CD8-positive, alpha-beta memory T cell (primary cell): Measurements from ENCODE around the gene LEMD3. TPM values are rescaled to one million over a fixed set of nuclear protein-coding genes. Genes with fewer than 3 reads are reported as not detected.
A peak's percentile ranks its signal among the peaks of the same experiment; 100 is the strongest.
"Not testable (repeated sequence)": the region's sequence is repeated elsewhere in the genome, so short reads cannot be mapped to it uniquely, and the experiment has no call there.

Experiments used
- CTCF ChIA-PET: fragments of 350-600 bp; sonication (Branson Sonifier 250); formaldehyde crosslinking; loops from one replicate; lab custom pipeline; 2021; ENCODE audit warnings: antibody characterized with exemption; lab: Charles Lee
- POLR2A ChIA-PET: fragments of 350-600 bp; sonication (Branson Sonifier 250); formaldehyde crosslinking; loops from one replicate; lab custom pipeline; 2021; ENCODE audit warnings: antibody characterized with exemption; lab: Charles Lee
- DNase-seq, 5 donors: peaks; one replicate each; pipeline versions ENCODE4 v3.0.0 to v3.0.0-alpha.2; 2020 to 2022; ENCODE audit warnings: mixed read lengths in 1 of 5
- H3K27ac ChIP-seq: one replicate; pipeline ENCODE4 v1.7.0; 2013; ENCODE audit warnings: low read depth, mild to moderate bottlenecking, low read length, moderate library complexity
- H3K27me3 ChIP-seq: 2 replicates; pipeline ENCODE4 v1.7.0; 2013; ENCODE audit warnings: low read length, mild to moderate bottlenecking; ENCODE audit not compliant: insufficient read depth, poor library complexity, severe bottlenecking
- H3K36me3 ChIP-seq: 2 replicates; pipeline ENCODE4 v1.7.0; 2013; ENCODE audit warnings: mild to moderate bottlenecking, low read length, moderate library complexity; ENCODE audit not compliant: insufficient read depth
- H3K4me1 ChIP-seq: 2 replicates; pipeline ENCODE4 v1.7.0; 2013; ENCODE audit warnings: mild to moderate bottlenecking, low read length, moderate library complexity; ENCODE audit not compliant: insufficient read depth
- H3K4me3 ChIP-seq: 2 replicates; pipeline ENCODE4 v1.7.0; 2013; ENCODE audit warnings: mild to moderate bottlenecking, low read length
- H3K9me3 ChIP-seq: 2 replicates; pipeline ENCODE4 v1.7.0; 2013; ENCODE audit warnings: mild to moderate bottlenecking, low read length
- H3K27ac Mint-ChIP-seq, 8 donors: one replicate each; pipeline ENCODE4 v1.8.0; 2020 to 2021; ENCODE audit warnings: mixed read lengths in 8 of 8, mild to moderate bottlenecking in 6 of 8, inconsistent platforms in 3 of 8, moderate library complexity in 3 of 8
- H3K27me3 Mint-ChIP-seq, 2 donors: one replicate each; pipeline ENCODE4 v1.8.0; 2020 to 2021; ENCODE audit warnings: mixed read lengths in 2 of 2, mild to moderate bottlenecking in 1 of 2, moderate library complexity in 1 of 2
- H3K36me3 Mint-ChIP-seq, 3 donors: one replicate each; pipeline ENCODE4 v1.8.0; 2020 to 2021; ENCODE audit warnings: mixed read lengths in 3 of 3, inconsistent platforms in 1 of 3, mild to moderate bottlenecking in 1 of 3
- H3K4me1 Mint-ChIP-seq, 3 donors: one replicate each; pipeline ENCODE4 v1.8.0; 2020 to 2021; ENCODE audit warnings: mixed read lengths in 3 of 3, inconsistent platforms in 1 of 3, mild to moderate bottlenecking in 1 of 3
- H3K4me3 Mint-ChIP-seq, 7 donors: one replicate each; pipeline ENCODE4 v1.8.0; 2020 to 2021; ENCODE audit warnings: mixed read lengths in 7 of 7, mild to moderate bottlenecking in 6 of 7, moderate library complexity in 4 of 7, inconsistent platforms in 2 of 7
- H3K9me3 Mint-ChIP-seq, 5 donors: one replicate each; pipeline ENCODE4 v1.8.0; 2020 to 2022; ENCODE audit warnings: mixed read lengths in 5 of 5, mild to moderate bottlenecking in 3 of 5, moderate library complexity in 2 of 5, inconsistent platforms in 1 of 5
- polyA plus RNA-seq: library from polyadenylated mRNA; unstranded; fragments of 300-500 nt; fragmentation: Illumina TruSeq; gene quantifications from one replicate; pipeline ENCODE4 v1.2.3, GENCODE V29; 2021
- total RNA-seq, 2 experiments: library from RNA; stranded (reverse); gene quantifications; one replicate each; pipeline ENCODE4 v1.2.3, GENCODE V29; 2021

LEMD3 gene
- total and polyA plus RNA-seq, 3 experiments from 2014 or later: 26.4 to 28.0 (median 26.8) TPM

DNA sequence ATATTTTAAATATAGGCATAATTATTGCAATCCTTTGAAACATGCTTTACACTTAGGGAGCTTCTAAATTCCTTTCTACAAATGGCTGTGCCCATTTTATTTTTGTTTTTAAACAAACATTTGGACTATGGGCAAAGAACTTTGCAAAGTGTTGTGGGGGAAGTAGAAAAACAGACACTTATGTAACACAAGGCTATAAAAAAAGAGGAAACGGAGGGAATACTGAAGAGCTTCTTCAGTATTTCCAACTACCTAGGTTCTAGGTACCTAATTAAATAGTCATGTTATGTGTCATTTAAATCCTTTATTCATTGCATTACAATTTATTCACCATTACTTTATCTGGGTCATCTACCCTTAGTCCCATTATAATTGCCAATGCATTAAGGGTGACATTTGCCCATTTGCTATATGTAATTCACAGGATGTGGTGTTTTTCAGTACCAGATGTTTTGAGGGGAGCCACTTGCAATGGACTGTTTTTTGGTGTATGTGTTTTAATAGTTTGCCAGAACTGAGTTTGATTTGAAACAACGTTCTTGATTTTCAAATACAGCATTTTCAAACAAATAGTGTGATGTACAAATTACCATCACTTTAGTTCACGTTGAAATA lies 107.6 kb downstream of the LEMD3 start:
- Mint-ChIP-seq H3K27me3 (peaks cover 33 to 73% of the 10 kb centered on the region in 2 donors), H3K9me3 (peaks cover 0 to 3% (median 0%) of the 10 kb centered on the region in 5 donors), H3K4me3 (no peak overlapping the region), H3K36me3 (no peaks in the 10 kb centered on the region), H3K4me1 (peaks cover 5 to 14% (median 9%) of the 10 kb centered on the region in 3 donors), H3K27ac (no peak overlapping the region)
- H3K4me3 ChIP-seq: no peak overlapping the region
- H3K36me3 ChIP-seq: no peaks in the 10 kb centered on the region
- POLR2A ChIA-PET: no interaction called here
- no peaks in the 10 kb centered on the region for H3K4me1 ChIP-seq
- CTCF ChIA-PET: no interaction called here
- peaks cover 13% of the 10 kb centered on the region for H3K27me3 ChIP-seq
- no peaks in the 10 kb centered on the region for H3K9me3 ChIP-seq
- H3K27ac ChIP-seq: no peak overlapping the region
- DNase-seq: no peak

GRCh38 chr12:65277994-65278575 lies 108.7 kb downstream of the LEMD3 start:
- no peak for DNase-seq
- Histone ChIP-seq H3K36me3 (no peaks in the 10 kb centered on the region), H3K4me1 (no peaks in the 10 kb centered on the region), H3K9me3 (no peaks in the 10 kb centered on the region), H3K27ac (no peak overlapping the region), H3K27me3 (peaks cover 13% of the 10 kb centered on the region), H3K4me3 (no peak overlapping the region)
- Mint-ChIP-seq H3K27ac (no peak overlapping the region), H3K36me3 (no peaks in the 10 kb centered on the region), H3K4me3 (peak overlapping the region; percentile 22 to 66 (median 58)), H3K4me1 (peaks cover 5 to 14% (median 9%) of the 10 kb centered on the region in 3 donors), H3K9me3 (peaks cover 0 to 2% (median 0%) of the 10 kb centered on the region in 5 donors), H3K27me3 (peaks cover 30 to 78% of the 10 kb centered on the region in 2 donors)
- ChIA-PET CTCF (no interaction called here), POLR2A (no interaction called here)

DNA sequence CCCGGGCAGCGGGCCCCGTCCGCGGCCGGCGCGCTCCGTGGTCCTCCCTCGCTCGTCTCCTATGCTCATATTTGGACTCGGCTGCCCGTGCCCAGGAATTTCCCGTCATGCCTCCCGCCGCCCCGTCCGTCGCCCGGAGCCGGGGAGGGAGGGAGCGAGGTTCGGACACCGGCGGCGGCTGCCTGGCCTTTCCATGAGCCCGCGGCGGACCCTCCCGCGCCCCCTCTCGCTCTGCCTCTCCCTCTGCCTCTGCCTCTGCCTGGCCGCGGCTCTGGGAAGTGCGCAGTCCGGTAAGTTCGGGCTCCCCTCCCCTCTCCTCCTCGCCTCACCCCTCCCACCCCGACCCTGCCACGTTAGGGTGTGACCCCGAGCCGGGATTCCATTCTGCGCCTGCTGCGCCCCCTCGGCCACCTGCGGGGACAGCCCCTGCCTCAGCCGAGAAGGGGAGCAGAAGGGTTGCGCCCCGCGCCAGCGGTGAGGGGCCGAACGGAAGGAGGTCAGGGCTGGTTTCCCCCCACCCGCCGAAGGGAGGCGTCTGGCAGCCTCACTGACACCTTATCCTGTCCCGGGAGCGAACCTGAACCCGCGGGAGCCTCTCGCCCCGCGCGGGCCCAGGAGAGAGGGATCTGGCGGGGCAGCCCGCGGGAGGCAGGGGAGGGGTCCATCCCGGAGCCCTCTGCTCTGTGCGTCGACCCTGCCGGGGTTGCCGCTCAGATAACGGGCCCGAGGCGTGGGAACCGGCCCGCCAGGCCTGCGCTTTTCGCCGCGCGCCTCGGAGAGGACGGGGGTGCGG lies 109.4 kb downstream of the LEMD3 start, which contains the start of gene MSRB3:
TSS of gene MSRB3 (plus strand) at position 108 of the 793 bp plus-strand sequence. CDS start 29,897 bp downstream, outside the sequence.
- Histone ChIP-seq H3K27ac (no peak within 1 kb of the TSS), H3K27me3 (peaks cover 13% of the 10 kb centered on the region), H3K36me3 (no peaks in the 10 kb centered on the region), H3K4me3 (peak within 1 kb of the TSS; percentile 47), H3K4me1 (no peaks in the 10 kb centered on the region), H3K9me3 (no peaks in the 10 kb centered on the region)
- H3K27ac Mint-ChIP-seq: no peak within 1 kb of the TSS
- H3K27me3 Mint-ChIP-seq: peaks cover 30 to 73% of the 10 kb centered on the region in 2 donors
- H3K9me3 Mint-ChIP-seq: no peaks in the 10 kb centered on the region
- H3K4me1 Mint-ChIP-seq: peaks cover 5 to 14% (median 9%) of the 10 kb centered on the region in 3 donors
- CTCF ChIA-PET: no interaction called here
- POLR2A ChIA-PET: no interaction called here
- no peaks in the 10 kb centered on the region for H3K36me3 Mint-ChIP-seq
- peak within 1 kb of the TSS; percentile 58 to 76 (median 61) for H3K4me3 Mint-ChIP-seq
- peak in 4 of 5 donors; percentile 1 to 45 (median 6) for DNase-seq

GRCh38 chr12:65279369-65280112 lies 110.2 kb downstream of the LEMD3 start:
- peaks cover 30 to 67% of the 10 kb centered on the region in 2 donors for H3K27me3 Mint-ChIP-seq
- H3K9me3 Mint-ChIP-seq: no peaks in the 10 kb centered on the region
- peak overlapping the region; percentile 30 to 76 (median 58) for H3K4me3 Mint-ChIP-seq
- H3K4me3 ChIP-seq: peak overlapping the region; percentile 47
- H3K9me3 ChIP-seq: no peaks in the 10 kb centered on the region
- no peak overlapping the region for H3K27ac Mint-ChIP-seq
- H3K27ac ChIP-seq: no peak overlapping the region
- H3K27me3 ChIP-seq: peaks cover 13% of the 10 kb centered on the region
- ChIA-PET POLR2A (no interaction called here), CTCF (no interaction called here)
- H3K36me3 ChIP-seq: no peaks in the 10 kb centered on the region
- H3K36me3 Mint-ChIP-seq: no peaks in the 10 kb centered on the region
- H3K4me1 Mint-ChIP-seq: peaks cover 5 to 14% (median 9%) of the 10 kb centered on the region in 3 donors
- H3K4me1 ChIP-seq: no peaks in the 10 kb centered on the region
- no peak for DNase-seq

GRCh38 chr12:65280306-65280705 lies 110.9 kb downstream of the LEMD3 start:
- Mint-ChIP-seq H3K4me1 (peaks cover 5 to 14% (median 9%) of the 10 kb centered on the region in 3 donors), H3K27ac (no peak overlapping the region)

DNA sequence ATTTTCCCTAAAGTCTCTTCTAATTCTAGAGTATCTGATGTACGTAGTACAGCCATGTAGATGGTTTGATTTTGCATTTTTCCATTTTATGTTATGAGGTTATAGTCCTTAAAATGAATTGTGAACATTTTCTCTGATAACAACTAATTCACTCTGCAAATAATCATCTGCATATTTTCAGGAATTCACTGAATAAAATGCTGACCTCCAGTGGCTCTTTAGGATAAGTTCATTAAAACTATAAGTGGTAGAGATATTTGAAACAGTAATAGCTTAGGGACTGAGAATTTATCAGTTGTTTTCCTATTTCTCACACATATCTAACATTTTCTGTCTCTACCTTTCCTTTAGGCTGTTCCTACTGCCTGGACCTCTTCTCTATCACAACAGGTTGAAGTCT lies 113.5 kb downstream of the LEMD3 start:
- peak overlapping the region in 1 of 7 donors; percentile 20 for H3K4me3 Mint-ChIP-seq
- Histone ChIP-seq H3K27me3 (peaks cover 13% of the 10 kb centered on the region), H3K36me3 (no peaks in the 10 kb centered on the region), H3K4me3 (no peak overlapping the region), H3K9me3 (no peaks in the 10 kb centered on the region), H3K4me1 (no peaks in the 10 kb centered on the region), H3K27ac (no peak overlapping the region)
- H3K4me1 Mint-ChIP-seq: peaks cover 3 to 11% (median 9%) of the 10 kb centered on the region in 3 donors
- H3K27ac Mint-ChIP-seq: no peak overlapping the region
- DNase-seq: no peak
- POLR2A ChIA-PET: no interaction called here
- H3K36me3 Mint-ChIP-seq: peaks cover 0 to 1% (median 0%) of the 10 kb centered on the region in 3 donors
- H3K27me3 Mint-ChIP-seq: peaks cover 17 to 45% of the 10 kb centered on the region in 2 donors
- H3K9me3 Mint-ChIP-seq: no peaks in the 10 kb centered on the region
- CTCF ChIA-PET: interaction anchor here (1.5 kb wide), 1 partner anchor 16 kb away, joined by 3 read pairs; no protein-coding TSS in a partner anchor

More at GRCh38 chr12:65280306-65280705, 110.9 kb downstream of the LEMD3 start:
- ChIA-PET POLR2A (no interaction called here), CTCF (no interaction called here)
- Histone ChIP-seq H3K4me3 (no peak overlapping the region), H3K27ac (no peak overlapping the region), H3K27me3 (peaks cover 13% of the 10 kb centered on the region), H3K4me1 (no peaks in the 10 kb centered on the region), H3K36me3 (no peaks in the 10 kb centered on the region), H3K9me3 (no peaks in the 10 kb centered on the region)
- no peak for DNase-seq
- H3K4me3 Mint-ChIP-seq: no peak overlapping the region
- no peaks in the 10 kb centered on the region for H3K9me3 Mint-ChIP-seq
- H3K27me3 Mint-ChIP-seq: peaks cover 28 to 61% of the 10 kb centered on the region in 2 donors
- no peaks in the 10 kb centered on the region for H3K36me3 Mint-ChIP-seq

- H3K9me3 ChIP-seq, H3K4me1 ChIP-seq, H3K9me3 Mint-ChIP-seq, CTCF ChIA-PET, H3K27ac ChIP-seq, POLR2A ChIA-PET, H3K27me3 ChIP-seq, H3K36me3 ChIP-seq, H3K4me3 Mint-ChIP-seq, DNase-seq, H3K36me3 Mint-ChIP-seq, H3K4me1 Mint-ChIP-seq, H3K4me3 ChIP-seq, H3K27ac Mint-ChIP-seq: not testable (repeated sequence)
- H3K27me3 Mint-ChIP-seq: peaks cover 7 to 35% of the 10 kb centered on the region in 2 donors
These were observed 116.1 kb downstream of the LEMD3 start for GRCh38 chr12:65285532-65285931.
